GM11168 (cell line): ENCODE results near the gene E2F3.

Experiments used
- in situ Hi-C: fragments of 300-500 bp; cut with MboI; formaldehyde crosslinking; loops from one replicate; pipeline ENCODE4 v1.12.0; 2022; ENCODE audit warnings: low sequenced_read_pairs; ENCODE audit not compliant: unreplicated experiment

Gene E2F3

DNA sequence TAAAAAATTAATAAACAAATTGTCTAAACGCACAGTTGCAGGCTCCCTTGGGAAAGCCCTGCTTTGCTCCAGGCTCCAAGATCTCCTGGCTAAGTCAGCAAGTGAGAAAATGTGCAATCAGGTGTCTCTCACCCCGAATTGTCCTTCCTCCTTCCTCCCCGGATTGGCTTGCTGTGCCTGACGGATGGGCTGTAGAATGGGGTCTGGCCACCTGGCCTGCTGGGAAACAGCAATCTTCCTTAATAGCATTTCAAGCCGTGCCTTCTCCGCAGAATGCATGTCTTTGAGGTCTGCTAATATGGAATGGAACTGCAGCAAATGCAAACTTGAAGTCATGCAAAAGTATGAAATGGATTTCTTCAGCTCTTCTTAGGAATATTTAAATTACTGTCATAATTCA is 88.9 kb downstream of the E2F3 start:
- in situ Hi-C loops: no loop called here

GRCh38 chr6:20492099-20492498 is 90.4 kb downstream of the E2F3 start:
- in situ Hi-C loops: no loop called here

- in situ Hi-C loops: no loop called here
Measured at GRCh38 chr6:20497216-20498040, 95.7 kb downstream of the E2F3 start.

DNA sequence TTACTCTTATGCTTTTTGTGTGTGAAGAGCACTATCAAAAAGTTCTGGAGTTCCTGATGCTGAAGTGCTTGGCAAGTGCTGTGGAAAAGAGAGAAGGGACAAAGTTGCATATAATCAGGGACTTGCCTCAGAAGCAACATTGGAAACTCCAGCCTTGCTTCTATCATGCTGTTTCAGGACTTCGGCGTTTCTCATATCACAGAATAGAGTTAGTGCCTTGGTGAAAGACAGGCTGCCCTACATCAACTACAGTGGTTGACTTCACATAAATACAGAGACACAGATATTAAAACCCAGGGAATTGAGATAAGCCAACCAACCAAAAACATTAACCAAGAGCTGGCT is 96.3 kb downstream of the E2F3 start:
- in situ Hi-C loops: no loop called here

GRCh38 chr6:20509212-20509611 is 107.5 kb downstream of the E2F3 start:
- in situ Hi-C loops: no loop called here

DNA sequence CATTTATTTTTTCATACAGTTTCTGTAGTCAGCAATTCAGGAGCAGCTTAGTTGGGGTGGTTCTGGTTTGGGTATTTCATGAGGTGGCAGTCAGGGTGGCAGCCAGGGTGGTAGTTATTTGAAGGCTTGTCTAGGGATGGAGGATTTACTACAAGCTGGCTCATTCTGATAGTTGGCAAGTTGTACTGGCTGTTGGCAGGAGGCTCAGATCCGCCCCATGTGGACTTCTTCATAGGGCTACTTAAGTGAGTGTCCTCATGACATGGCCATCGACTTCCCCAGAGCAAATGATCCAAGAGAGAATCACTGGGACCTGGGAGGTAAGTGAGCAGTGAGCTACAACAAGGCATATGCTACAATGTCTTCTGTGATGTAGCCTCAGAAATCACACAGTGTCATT is 110.2 kb downstream of the E2F3 start:
- in situ Hi-C loops: no loop called here

- in situ Hi-C loops: loop anchor here (5.0 kb wide), 2 partner anchors 113 to 228 kb away; no protein-coding TSS in a partner anchor
Measured at GRCh38 chr6:20525208-20525607, 123.5 kb downstream of the E2F3 start.

DNA sequence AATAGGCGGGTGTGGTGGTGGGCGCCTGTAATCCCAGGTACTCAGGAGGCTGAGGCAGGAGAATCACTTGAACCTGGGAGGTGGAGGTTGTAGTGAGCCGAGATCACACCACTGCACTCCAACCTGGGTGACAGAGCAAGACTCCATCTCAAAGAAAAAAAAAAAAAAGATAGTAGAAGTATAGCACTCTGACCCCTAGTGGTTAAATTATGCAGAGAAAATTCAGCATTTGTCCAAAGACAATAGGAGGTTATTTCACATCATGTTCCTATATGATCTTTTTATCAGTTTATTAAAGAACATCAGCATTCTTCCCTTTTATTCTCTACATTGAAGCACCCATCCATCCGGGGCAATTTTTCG is 127.4 kb downstream of the E2F3 start:
- in situ Hi-C loops: loop anchor here (5.0 kb wide), 2 partner anchors 117 to 232 kb away; no protein-coding TSS in a partner anchor

GRCh38 chr6:20532881-20533280 is 131.2 kb downstream of the E2F3 start:
- in situ Hi-C loops: no loop called here

GRCh38 chr6:20533746-20534294 is 132.1 kb downstream of the E2F3 start:
- in situ Hi-C loops: no loop called here

- in situ Hi-C loops: no loop called here
Measured at GRCh38 chr6:20534295-20535262, 132.9 kb downstream of the E2F3 start, which contains the start of gene CDKAL1. TSS of gene CDKAL1 (plus strand) at chr6:20534457. CDS start at chr6:20546351, 11,894 bp downstream.

DNA sequence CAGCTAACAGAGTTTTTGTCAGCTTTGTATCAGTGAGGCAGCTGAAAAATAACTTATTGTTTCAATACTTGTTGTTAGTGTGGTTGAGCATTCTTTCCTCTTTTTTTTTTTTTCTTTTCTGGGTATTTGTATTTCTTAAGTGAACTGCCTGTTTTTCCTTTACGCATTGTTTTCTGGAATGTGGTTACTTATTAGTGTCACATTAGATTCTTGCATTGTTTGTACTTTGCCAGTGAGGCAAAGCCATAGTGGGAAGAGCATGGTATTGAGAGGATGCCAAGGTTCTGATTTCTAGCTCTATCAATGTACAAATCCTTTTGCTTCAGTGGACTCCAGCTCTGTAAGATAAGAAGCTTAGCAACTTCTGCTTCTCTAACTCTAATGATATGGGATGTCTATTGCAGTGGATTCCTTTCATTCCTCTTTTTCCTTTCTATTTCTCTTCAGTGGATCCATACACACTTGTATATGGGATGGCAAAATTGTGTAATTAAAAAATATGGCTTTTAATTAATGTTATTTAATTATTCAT is 136.5 kb downstream of the E2F3 start:
- in situ Hi-C loops: no loop called here

DNA sequence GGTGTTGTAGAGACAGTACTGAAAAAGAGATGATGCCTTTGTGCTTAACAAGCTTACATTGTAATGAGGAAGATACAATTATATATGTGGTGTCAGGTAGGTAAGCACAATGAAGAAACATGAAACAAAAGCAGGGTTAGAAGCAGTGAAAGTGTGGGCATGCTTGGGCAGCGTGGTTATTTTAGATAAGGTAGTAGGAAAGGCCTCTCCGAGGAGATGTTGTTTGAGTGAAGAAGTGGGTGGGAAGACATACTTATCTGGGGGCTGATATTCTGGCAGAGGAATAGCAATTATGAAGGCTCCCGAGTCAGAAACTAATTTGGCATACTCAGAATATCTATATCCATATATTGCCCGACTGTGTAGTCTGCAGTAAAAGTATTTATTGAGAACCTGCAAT is 137.2 kb downstream of the E2F3 start:
- in situ Hi-C loops: no loop called here

DNA sequence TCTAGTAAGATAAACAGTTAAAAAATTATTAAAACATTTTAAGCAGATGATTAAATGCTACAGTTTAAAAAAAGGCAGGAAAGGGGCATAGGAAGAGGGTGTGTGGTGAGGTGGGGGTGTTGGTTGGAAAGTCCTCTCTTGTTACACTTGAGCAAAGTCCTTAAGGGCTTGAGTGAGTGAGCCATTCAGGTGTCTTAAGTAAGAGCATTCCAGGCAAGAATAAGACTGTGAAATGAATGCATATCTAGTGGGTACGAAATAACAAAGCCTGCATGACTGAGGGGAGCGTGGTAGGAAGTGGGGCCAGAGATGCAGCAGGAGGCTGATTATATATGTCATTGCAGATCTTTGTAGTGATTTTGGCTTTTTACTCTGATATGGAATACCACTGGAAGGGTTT is 137.7 kb downstream of the E2F3 start:
- in situ Hi-C loops: no loop called here

DNA sequence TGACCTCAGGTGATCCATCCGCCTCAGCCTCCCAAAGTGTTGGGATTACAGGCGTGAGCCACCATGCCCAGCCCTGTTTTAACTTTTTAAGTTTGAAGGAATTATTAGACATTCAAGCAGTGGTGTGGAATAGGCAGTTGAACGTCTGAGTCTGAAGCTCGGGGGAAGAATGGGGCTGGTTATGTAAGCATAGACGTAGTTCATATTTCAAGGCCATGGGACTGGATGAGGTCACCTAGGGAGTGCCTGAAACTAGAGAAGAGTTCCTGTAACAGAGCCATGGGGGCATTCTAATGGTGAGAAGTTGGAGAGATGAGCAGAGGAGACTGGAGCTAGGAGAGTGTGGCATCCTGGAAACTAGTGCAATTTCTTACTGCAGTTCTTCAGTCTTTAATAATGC is 139.0 kb downstream of the E2F3 start:
- in situ Hi-C loops: no loop called here

- in situ Hi-C loops: no loop called here
Measured at GRCh38 chr6:20541382-20541781, 139.7 kb downstream of the E2F3 start.

GRCh38 chr6:20542927-20543602 is 141.4 kb downstream of the E2F3 start:
- in situ Hi-C loops: no loop called here
